Neural cell (in vitro differentiated cells): ENCODE measurements around the gene LEP. TPM values are rescaled to one million over a fixed set of nuclear protein-coding genes. Genes with fewer than 3 reads are reported as not detected.

ENCODE experiments used
- H2AFZ ChIP-seq: fragments of 200-600, 300-800 bp; sonication (generic), shearing (Covaris generic); 2 replicates; pipeline ENCODE4 v1.6.0; 2014; ENCODE audit warnings: low read depth, mild to moderate bottlenecking, antibody characterized with exemption, low read length, moderate library complexity
- H3F3A ChIP-seq: fragments of 200-600 bp; shearing (Covaris generic); 2 replicates; pipeline ENCODE4 v1.6.1; 2016; ENCODE audit warnings: mild to moderate bottlenecking, moderate library complexity, mixed read lengths, antibody characterized with exemption, low read length; ENCODE audit not compliant: insufficient read depth, poor library complexity, severe bottlenecking
- H3K27ac ChIP-seq: fragments of 200-600, 300-800 bp; sonication (generic), shearing (Covaris generic); 2 replicates; pipeline ENCODE4 v1.5.1; 2014; ENCODE audit warnings: mild to moderate bottlenecking, low read length, moderate library complexity
- H3K27me3 ChIP-seq: fragments of 300-800, 200-600 bp; sonication (generic), shearing (Covaris generic); 2 replicates; pipeline ENCODE4 v1.6.0; 2014; ENCODE audit warnings: mild to moderate bottlenecking, low read depth, low read length, moderate library complexity; ENCODE audit not compliant: insufficient read depth
- H3K36me3 ChIP-seq: fragments of 300-800, 200-600 bp; sonication (generic), shearing (Covaris generic); 2 replicates; pipeline ENCODE4 v1.5.1; 2014; ENCODE audit warnings: mild to moderate bottlenecking, antibody characterized with exemption, low read length, moderate library complexity; ENCODE audit not compliant: insufficient read depth
- H3K4me2 ChIP-seq: fragments of 300-800, 200-600 bp; sonication (generic), shearing (Covaris generic); 2 replicates; pipeline ENCODE4 v1.6.0; 2014; ENCODE audit warnings: mild to moderate bottlenecking, low read length
- H3K4me3 ChIP-seq: fragments of 300-800, 200-600 bp; sonication (generic), shearing (Covaris generic); 2 replicates; pipeline ENCODE4 v1.5.1; 2014; ENCODE audit warnings: mild to moderate bottlenecking, low read length, moderate library complexity
- H3K79me2 ChIP-seq: fragments of 200-600 bp; shearing (Covaris generic); replicated peaks from 2 replicates; pipeline ENCODE4 v1.6.0; 2014; ENCODE audit warnings: mild to moderate bottlenecking, low read length, moderate library complexity; ENCODE audit not compliant: insufficient read depth
- H3K9ac ChIP-seq: fragments of 300-800, 200-600 bp; sonication (generic), shearing (Covaris generic); 2 replicates; pipeline ENCODE4 v1.6.1; 2016; ENCODE audit warnings: mild to moderate bottlenecking, low read length, mixed read lengths
- H3K9me2 ChIP-seq: fragments of 200-600 bp; shearing (Covaris generic); 2 replicates; pipeline ENCODE4 v1.6.1; 2016; ENCODE audit warnings: mild to moderate bottlenecking, low read length, mixed read lengths; ENCODE audit not compliant: insufficient read depth
- H3K9me3 ChIP-seq: fragments of 200-600, 300-800 bp; sonication (generic), shearing (Covaris generic); 2 replicates; pipeline ENCODE4 v1.6.1; 2016; ENCODE audit warnings: mild to moderate bottlenecking, mixed run types, low read length, moderate library complexity, mixed read lengths
- H4K20me1 ChIP-seq: fragments of 200-600 bp; shearing (Covaris generic); 2 replicates; pipeline ENCODE4 v1.6.1; 2016; ENCODE audit warnings: mild to moderate bottlenecking, mixed run types; ENCODE audit not compliant: insufficient read depth
- EP300 ChIP-seq: fragments of 450-650 bp; conservative IDR thresholded peaks from 2 replicates; pipeline ENCODE4 v1.6.1; 2014; ENCODE audit warnings: antibody characterized with exemption, mild to moderate bottlenecking, moderate library complexity; ENCODE audit not compliant: poor library complexity, severe bottlenecking
- EZH2 ChIP-seq: fragments of 200-600, 300-800 bp; shearing (Covaris generic), sonication (generic); IDR thresholded peaks from 2 replicates; pipeline ENCODE4 v1.6.1; 2014; ENCODE audit warnings: antibody characterized with exemption, low read length, borderline replicate concordance, mild to moderate bottlenecking; ENCODE audit not compliant: insufficient read depth, poor library complexity, severe bottlenecking
- MXI1 ChIP-seq: fragments of 450-650 bp; conservative IDR thresholded peaks from 2 replicates; pipeline ENCODE4 v1.6.1; 2014; ENCODE audit warnings: antibody characterized with exemption, mild to moderate bottlenecking; ENCODE audit not compliant: poor library complexity, severe bottlenecking
- POLR2AphosphoS5 ChIP-seq: IDR thresholded peaks from 2 replicates; pipeline ENCODE4 v1.6.1; 2012
- RAD21 ChIP-seq: fragments of 450-650 bp; conservative IDR thresholded peaks from 2 replicates; pipeline ENCODE4 v1.6.1; 2014; ENCODE audit warnings: antibody characterized with exemption, mild to moderate bottlenecking, moderate library complexity
- SMC3 ChIP-seq: fragments of 450-650 bp; conservative IDR thresholded peaks from 2 replicates; pipeline ENCODE4 v1.6.1; 2014; ENCODE audit warnings: antibody characterized with exemption, mild to moderate bottlenecking, moderate library complexity; ENCODE audit not compliant: poor library complexity
- TAF1 ChIP-seq: IDR thresholded peaks from 2 replicates; pipeline ENCODE4 v1.6.1; 2012; ENCODE audit warnings: low read depth
- polyA plus RNA-seq: library from polyadenylated mRNA; depleted of rRNA; stranded (reverse); fragments of >200 nt; gene quantifications from 2 replicates; pipeline ENCODE4 v1.2.3, GENCODE V29; 2014
- TF ChIP-seq, protein P1 (sequence below): IDR thresholded peaks from 2 replicates; pipeline ENCODE4 v1.6.1; 2012; ENCODE audit warnings: borderline replicate concordance
- TF ChIP-seq, protein P2 (sequence below): fragments of 450-650 bp; IDR thresholded peaks from 2 replicates; pipeline ENCODE4 v1.5.1; 2014; ENCODE audit warnings: antibody characterized with exemption, mild to moderate bottlenecking, moderate library complexity; ENCODE audit not compliant: poor library complexity, severe bottlenecking

Gene LEP
- polyA plus RNA-seq, 1 donor from 2014 or later, result not detected

- Histone ChIP-seq H3K9ac (no peak overlapping the region), H3K4me2 (no peak overlapping the region), H2AFZ (no peak overlapping the region)
Observed at GRCh38 chr7:128259131-128260061, 18.3 kb downstream of the LEP start.

DNA sequence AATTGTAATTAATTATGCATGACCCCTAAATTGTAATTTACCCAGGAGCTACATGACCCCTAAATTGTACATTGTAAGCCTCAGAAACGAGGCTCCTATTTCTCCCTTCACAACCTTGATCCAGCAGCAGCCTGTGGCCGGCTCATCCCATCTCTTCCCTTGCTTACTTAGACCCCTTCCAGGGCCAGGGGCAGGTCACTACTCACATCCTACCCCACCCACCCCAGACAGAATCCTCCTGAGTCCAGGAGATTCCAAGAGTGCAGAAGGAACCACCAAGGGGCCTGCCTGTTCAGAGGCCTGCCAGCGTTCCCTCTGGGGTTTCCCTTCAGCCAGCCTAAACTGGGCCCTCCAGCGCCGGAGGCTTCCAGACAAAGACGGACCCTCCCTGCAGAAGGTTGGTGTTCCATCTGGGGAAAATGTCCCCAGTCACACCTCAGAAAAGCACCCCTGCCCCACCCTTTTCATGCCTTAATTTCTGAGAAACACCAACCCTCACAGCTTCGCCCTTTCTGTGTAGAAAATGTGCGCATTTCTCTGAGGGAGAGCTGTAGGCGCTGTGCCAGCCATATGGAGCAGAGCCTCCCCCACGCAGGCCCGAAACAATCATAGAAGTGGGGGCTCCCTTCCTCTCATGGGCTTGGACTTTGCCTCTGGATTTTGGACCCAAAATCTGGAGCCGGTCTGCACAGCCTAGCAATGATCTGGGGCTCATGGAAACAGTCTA lies 19.2 kb downstream of the LEP start:
- TF ChIP-seq SMC3 (no peak), EZH2 (no peak)
- H3K9ac ChIP-seq, result no peak overlapping the region
- no peak overlapping the region for H2AFZ ChIP-seq

More at GRCh38 chr7:128259131-128260061, 18.3 kb downstream of the LEP start:
- Histone ChIP-seq H3K4me3 (no peak overlapping the region), H3K27ac (no peak overlapping the region), H3K79me2 (no peaks in the 10 kb centered on the region), H3K36me3 (no peaks in the 10 kb centered on the region), H3K9me2 (no peaks in the 10 kb centered on the region), H4K20me1 (no peaks in the 10 kb centered on the region), H3K27me3 (no peaks in the 10 kb centered on the region), H3F3A (no peaks in the 10 kb centered on the region), H3K9me3 (no peaks in the 10 kb centered on the region)
- TF ChIP-seq POLR2AphosphoS5 (no peak), SMC3 (no peak), TAF1 (no peak)

DNA sequence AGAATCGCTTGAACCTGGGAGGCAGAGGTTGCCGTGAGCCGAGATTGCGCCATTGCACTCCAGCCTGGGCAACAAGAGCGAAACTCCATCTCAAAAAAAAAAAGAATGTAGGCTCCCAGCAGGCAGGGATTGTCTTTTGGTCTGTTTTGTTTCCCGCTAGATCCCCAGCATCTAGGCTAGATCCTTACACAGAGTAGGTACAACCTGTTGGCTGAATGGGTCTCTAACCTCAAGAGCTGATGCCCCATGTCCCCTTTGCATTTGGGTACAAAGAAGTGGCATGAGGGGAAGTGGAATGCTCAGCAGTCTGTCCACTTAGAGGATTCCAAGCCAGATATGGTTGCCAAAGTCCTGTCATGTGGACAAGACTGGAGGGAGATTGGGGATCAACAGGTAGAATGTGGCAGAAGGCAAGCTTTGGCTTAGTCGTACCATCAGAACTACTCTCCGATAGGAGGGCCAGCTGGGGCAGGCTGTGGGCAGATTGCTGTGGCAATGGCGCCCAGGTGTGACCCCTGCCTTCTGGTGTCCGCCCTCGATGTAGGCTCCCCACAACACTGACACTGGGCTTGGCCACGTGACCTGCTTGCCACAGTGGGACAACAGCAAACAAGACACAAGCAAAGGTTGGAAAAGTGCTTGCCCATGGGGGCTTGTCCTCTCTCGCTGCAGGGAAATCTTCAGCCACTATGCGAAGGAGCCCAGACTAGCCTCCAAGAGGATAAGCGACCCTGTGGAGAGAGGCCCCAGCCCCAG lies 21.4 kb downstream of the LEP start:
- no peak overlapping the region for H3K9ac ChIP-seq
- H2AFZ ChIP-seq, result no peak overlapping the region
- no peaks in the 10 kb centered on the region for H3K9me2 ChIP-seq
- H3K4me2 ChIP-seq, result no peak overlapping the region
- H3F3A ChIP-seq, result no peaks in the 10 kb centered on the region
- H3K9me3 ChIP-seq, result no peaks in the 10 kb centered on the region
- no peaks in the 10 kb centered on the region for H4K20me1 ChIP-seq
- no peak overlapping the region for H3K4me3 ChIP-seq
- H3K27me3 ChIP-seq, result no peaks in the 10 kb centered on the region
- H3K27ac ChIP-seq, result no peak overlapping the region
- TF ChIP-seq TAF1 (no peak), RAD21 (no peak), MXI1 (no peak), SMC3 (no peak), EP300 (no peak), EZH2 (no peak), POLR2AphosphoS5 (no peak)
- TF ChIP-seq, protein P1, sequence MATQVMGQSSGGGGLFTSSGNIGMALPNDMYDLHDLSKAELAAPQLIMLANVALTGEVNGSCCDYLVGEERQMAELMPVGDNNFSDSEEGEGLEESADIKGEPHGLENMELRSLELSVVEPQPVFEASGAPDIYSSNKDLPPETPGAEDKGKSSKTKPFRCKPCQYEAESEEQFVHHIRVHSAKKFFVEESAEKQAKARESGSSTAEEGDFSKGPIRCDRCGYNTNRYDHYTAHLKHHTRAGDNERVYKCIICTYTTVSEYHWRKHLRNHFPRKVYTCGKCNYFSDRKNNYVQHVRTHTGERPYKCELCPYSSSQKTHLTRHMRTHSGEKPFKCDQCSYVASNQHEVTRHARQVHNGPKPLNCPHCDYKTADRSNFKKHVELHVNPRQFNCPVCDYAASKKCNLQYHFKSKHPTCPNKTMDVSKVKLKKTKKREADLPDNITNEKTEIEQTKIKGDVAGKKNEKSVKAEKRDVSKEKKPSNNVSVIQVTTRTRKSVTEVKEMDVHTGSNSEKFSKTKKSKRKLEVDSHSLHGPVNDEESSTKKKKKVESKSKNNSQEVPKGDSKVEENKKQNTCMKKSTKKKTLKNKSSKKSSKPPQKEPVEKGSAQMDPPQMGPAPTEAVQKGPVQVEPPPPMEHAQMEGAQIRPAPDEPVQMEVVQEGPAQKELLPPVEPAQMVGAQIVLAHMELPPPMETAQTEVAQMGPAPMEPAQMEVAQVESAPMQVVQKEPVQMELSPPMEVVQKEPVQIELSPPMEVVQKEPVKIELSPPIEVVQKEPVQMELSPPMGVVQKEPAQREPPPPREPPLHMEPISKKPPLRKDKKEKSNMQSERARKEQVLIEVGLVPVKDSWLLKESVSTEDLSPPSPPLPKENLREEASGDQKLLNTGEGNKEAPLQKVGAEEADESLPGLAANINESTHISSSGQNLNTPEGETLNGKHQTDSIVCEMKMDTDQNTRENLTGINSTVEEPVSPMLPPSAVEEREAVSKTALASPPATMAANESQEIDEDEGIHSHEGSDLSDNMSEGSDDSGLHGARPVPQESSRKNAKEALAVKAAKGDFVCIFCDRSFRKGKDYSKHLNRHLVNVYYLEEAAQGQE, result no peak
- TF ChIP-seq, protein P2, sequence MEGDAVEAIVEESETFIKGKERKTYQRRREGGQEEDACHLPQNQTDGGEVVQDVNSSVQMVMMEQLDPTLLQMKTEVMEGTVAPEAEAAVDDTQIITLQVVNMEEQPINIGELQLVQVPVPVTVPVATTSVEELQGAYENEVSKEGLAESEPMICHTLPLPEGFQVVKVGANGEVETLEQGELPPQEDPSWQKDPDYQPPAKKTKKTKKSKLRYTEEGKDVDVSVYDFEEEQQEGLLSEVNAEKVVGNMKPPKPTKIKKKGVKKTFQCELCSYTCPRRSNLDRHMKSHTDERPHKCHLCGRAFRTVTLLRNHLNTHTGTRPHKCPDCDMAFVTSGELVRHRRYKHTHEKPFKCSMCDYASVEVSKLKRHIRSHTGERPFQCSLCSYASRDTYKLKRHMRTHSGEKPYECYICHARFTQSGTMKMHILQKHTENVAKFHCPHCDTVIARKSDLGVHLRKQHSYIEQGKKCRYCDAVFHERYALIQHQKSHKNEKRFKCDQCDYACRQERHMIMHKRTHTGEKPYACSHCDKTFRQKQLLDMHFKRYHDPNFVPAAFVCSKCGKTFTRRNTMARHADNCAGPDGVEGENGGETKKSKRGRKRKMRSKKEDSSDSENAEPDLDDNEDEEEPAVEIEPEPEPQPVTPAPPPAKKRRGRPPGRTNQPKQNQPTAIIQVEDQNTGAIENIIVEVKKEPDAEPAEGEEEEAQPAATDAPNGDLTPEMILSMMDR, result no peak
- no peaks in the 10 kb centered on the region for H3K79me2 ChIP-seq
- H3K36me3 ChIP-seq, result no peaks in the 10 kb centered on the region

More for the DNA sequence above, 19.2 kb downstream of the LEP start:
- Histone ChIP-seq H3K79me2 (no peaks in the 10 kb centered on the region), H4K20me1 (no peaks in the 10 kb centered on the region), H3F3A (no peaks in the 10 kb centered on the region), H3K9me2 (no peaks in the 10 kb centered on the region), H3K27ac (no peak overlapping the region), H3K9me3 (no peaks in the 10 kb centered on the region), H3K27me3 (no peaks in the 10 kb centered on the region), H3K4me3 (no peak overlapping the region), H3K4me2 (no peak overlapping the region), H3K36me3 (no peaks in the 10 kb centered on the region)
